Measurements from ENCODE around the gene CLDND1.

The CLDND1 gene

DNA sequence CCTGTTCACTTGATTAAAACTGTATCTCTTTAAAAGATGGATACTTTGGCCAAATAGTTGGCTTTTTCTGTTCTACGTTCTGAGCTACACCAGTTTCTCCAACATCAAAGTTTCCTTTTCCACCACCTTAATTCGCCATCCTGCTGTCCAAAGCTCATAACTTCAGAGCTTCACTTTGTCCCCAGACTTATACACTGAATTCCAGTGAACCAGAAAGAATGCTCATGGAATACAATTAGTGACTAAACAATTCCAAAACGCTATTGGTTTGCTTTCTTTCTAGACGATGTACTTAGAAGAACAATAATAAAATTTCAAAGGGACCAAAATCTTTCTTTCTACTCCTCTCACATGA is 32.3 kb upstream of the CLDND1 start:
- H3K36me3 Mint-ChIP-seq: peaks cover 14% of the 10 kb centered on the region
- H3K27ac Mint-ChIP-seq: peak overlapping the region; percentile 100
- peaks cover 83% of the 10 kb centered on the region for H3K4me1 Mint-ChIP-seq
- H3K4me3 Mint-ChIP-seq: peak overlapping the region; percentile 81
- H3K27me3 Mint-ChIP-seq: no peaks in the 10 kb centered on the region
- ATAC-seq: no peak
- H3K9me3 Mint-ChIP-seq: no peaks in the 10 kb centered on the region

DNA sequence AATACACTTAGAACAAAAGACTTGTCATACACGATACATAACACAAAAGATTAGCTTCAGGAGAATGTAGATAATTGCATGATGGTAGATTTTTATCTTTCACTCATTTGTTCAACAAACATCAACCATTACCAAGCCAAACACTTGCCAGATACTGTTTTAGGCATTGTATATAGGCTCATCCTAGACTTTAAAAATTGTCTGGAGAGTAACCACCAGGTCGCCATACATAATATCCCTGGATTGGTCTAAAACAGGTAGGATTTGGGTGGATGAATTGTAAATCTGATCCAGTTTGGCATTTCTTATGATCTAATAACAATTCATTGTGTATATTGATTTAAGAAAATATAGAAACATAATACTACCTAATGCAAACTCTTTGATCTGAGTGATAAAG is 31.9 kb upstream of the CLDND1 start:
- no peaks in the 10 kb centered on the region for H3K27me3 Mint-ChIP-seq
- H3K9me3 Mint-ChIP-seq: no peaks in the 10 kb centered on the region
- H3K36me3 Mint-ChIP-seq: peaks cover 14% of the 10 kb centered on the region
- ATAC-seq: no peak
- peaks cover 83% of the 10 kb centered on the region for H3K4me1 Mint-ChIP-seq
- peak overlapping the region; percentile 81 for H3K4me3 Mint-ChIP-seq
- peak overlapping the region; percentile 100 for H3K27ac Mint-ChIP-seq

DNA sequence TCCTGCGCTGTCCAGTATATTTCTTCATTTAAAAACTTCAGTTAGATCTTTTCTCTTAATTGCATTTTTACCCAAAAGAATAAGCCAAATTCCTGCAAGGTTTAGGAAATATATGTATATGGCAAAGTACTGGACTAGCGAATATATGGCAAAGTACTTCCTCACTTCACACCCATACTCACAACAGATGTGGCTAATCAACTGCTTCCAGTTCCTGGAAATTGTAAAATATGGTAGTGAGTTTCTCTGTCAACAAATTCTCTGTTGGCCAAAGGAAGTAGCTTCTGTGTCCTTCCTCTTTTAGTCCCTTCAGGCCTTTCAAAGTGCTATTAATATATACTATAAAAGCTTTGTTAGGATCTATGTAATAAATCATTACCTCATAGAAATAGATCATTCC is 31.1 kb upstream of the CLDND1 start:
- peaks cover 78% of the 10 kb centered on the region for H3K4me1 Mint-ChIP-seq
- peaks cover 14% of the 10 kb centered on the region for H3K36me3 Mint-ChIP-seq
- no peak for ATAC-seq
- no peaks in the 10 kb centered on the region for H3K9me3 Mint-ChIP-seq
- H3K4me3 Mint-ChIP-seq: peak overlapping the region; percentile 73
- no peaks in the 10 kb centered on the region for H3K27me3 Mint-ChIP-seq
- peak overlapping the region; percentile 100 for H3K27ac Mint-ChIP-seq

DNA sequence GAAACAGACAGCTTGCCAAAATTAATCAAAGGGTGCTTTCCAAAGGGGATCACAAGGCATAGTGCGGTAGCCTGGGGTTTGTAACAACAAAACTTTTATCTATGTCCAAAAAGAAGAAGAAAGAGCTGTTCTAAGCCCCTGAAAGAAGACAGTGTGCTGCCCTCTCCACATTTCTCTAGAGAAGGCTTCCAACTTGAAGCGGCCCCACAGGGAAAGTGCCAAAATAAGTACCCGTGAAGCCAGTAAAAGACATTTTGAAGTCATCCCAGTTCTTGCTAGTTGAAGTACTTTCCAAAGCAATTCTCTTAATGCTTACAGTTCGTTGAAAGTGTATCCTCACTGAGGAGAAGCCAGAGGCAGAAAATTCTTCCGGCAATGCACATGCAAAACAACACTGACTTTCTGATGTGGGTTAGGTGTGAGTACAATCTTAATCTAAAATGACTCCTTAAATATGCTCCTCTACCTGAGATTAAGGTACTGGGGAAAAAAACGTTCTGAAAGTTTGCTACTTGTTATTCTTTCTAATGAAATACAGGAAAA is 30.4 kb upstream of the CLDND1 start:
- Mint-ChIP-seq H3K4me1 (peaks cover 71% of the 10 kb centered on the region), H3K27me3 (no peaks in the 10 kb centered on the region), H3K27ac (peak overlapping the region; percentile 100), H3K36me3 (peaks cover 14% of the 10 kb centered on the region), H3K4me3 (peak overlapping the region; percentile 54), H3K9me3 (no peaks in the 10 kb centered on the region)
- ATAC-seq: no peak

DNA sequence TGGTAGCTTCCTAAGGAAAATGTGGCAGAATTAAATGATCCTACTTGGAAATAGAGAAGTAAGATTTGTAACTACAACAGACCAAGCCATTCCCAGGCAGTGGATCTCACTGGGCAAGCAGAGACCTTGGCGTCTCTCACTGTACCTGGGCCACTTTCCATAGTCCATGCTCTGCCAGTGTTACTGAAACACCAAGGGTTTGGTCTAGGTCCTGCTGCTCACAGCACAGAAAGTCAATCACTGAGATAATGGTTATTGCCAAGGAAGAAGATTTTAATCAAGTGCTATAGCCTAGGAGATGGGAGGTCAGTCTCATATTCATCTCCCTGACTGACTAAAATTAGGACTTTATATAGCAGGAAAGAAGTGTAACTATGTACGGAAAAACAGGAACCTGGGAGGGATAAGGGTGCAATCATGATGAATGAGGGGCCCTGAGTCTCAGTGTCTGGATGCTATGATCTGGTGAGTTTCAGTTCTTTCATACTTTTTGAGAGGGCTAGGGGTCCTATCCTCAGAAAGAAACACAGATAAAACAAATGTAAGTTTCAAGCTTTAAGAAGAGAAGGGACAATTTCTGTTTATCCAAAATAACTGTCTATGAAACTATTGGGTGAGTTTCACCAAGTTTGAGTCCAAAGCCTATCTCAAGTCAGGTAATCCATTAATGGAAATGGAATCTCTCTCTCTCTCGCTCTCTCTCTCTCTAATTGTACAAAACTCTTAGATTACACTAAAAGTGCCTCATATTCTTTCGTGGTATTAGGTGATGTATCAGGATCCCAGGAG is 29.7 kb upstream of the CLDND1 start:
- Mint-ChIP-seq H3K27me3 (no peaks in the 10 kb centered on the region), H3K4me3 (peak overlapping the region; percentile 61), H3K4me1 (peaks cover 64% of the 10 kb centered on the region), H3K36me3 (peaks cover 14% of the 10 kb centered on the region), H3K9me3 (no peaks in the 10 kb centered on the region), H3K27ac (peak overlapping the region; percentile 100)
- no peak for ATAC-seq

DNA sequence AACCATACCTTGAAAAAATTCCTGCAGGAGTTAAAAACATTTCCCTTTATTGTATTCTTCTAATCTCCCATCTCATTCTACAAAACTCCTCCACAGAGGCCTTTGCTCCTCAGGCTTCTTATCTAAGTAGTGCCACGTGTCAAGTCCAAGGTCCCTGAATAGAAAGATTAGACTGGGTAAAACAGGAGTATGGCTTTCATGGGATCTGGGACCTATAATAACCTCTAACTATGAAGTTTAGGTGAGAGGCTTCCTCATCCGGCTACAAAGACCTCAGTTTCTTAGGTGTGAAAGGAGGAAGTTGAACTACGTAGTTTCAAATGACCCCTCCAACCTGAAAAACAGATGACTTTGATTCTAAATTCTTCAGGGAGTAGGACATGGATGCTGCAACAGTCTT is 29.1 kb upstream of the CLDND1 start:
- Mint-ChIP-seq H3K4me1 (peaks cover 58% of the 10 kb centered on the region), H3K27ac (peak overlapping the region; percentile 100), H3K36me3 (peaks cover 14% of the 10 kb centered on the region), H3K27me3 (no peaks in the 10 kb centered on the region), H3K4me3 (peak overlapping the region; percentile 61), H3K9me3 (no peaks in the 10 kb centered on the region)
- ATAC-seq: no peak

DNA sequence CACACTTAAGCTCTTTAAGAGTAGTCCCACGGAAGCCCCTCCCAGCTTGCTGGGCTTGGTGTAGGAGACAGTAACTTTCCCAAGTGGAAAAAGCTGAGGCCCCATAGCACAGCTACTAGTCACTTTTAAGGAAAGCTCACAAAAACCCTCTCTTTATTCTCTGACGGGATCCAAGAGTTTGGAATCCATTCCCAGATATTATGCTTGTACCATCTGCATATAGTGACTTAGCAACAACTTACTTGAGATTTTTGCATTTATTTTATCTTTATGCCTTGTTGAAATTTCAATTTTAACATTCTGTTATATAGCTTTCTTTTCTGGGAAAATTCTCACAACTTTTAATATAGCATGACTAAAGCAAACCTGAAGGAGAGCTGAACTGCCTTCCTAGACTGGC is 28.5 kb upstream of the CLDND1 start:
- no peak for ATAC-seq
- Mint-ChIP-seq H3K4me1 (peaks cover 56% of the 10 kb centered on the region), H3K36me3 (peaks cover 14% of the 10 kb centered on the region), H3K4me3 (no peak overlapping the region), H3K27me3 (no peaks in the 10 kb centered on the region), H3K27ac (peak overlapping the region; percentile 100), H3K9me3 (no peaks in the 10 kb centered on the region)

DNA sequence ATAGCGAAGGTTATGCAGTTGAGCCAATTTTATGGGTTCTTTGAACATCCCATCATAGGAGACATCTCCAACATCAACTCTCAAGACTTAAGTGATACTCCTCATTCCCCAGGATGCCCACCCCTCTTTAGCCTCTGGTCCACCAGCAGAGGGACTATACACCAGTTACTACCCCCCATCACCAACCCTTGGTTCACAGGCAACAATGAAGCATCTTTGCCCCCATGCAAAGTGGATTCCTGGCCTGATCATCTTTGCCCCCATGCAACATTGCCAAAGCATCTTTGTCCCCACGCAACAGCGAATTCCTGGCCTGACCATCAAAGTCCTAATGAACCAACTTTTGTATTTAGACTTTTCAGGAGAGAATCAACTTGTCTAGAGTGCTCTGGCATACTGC is 28.1 kb upstream of the CLDND1 start:
- Mint-ChIP-seq H3K4me1 (peaks cover 55% of the 10 kb centered on the region), H3K27ac (peak overlapping the region; percentile 100), H3K27me3 (no peaks in the 10 kb centered on the region), H3K4me3 (no peak overlapping the region), H3K36me3 (peaks cover 12% of the 10 kb centered on the region), H3K9me3 (no peaks in the 10 kb centered on the region)
- no peak for ATAC-seq

DNA sequence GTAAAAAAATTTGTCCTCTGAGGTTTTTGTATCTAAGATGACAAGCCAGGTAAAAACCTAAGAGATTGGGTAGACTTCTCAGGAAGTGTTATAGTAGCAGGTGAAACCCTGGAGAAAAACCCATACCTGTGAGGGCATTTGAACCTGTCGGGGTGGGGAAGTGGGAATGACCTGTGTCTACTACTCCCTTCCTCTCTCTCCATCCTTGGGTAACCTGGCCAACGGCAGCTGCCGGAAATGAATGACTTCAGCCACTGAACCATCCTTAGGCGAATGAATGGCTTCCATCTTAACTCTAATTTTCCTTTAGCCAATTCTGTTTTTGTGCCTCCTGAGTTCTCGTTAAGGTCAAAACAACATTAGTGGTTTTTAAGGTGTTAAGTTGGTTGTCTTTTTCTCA is 25.8 kb upstream of the CLDND1 start:
- ATAC-seq: no peak
- Mint-ChIP-seq H3K36me3 (peaks cover 8% of the 10 kb centered on the region), H3K4me3 (no peak overlapping the region), H3K27me3 (no peaks in the 10 kb centered on the region), H3K9me3 (no peaks in the 10 kb centered on the region), H3K4me1 (peaks cover 35% of the 10 kb centered on the region), H3K27ac (no peak overlapping the region)

DNA sequence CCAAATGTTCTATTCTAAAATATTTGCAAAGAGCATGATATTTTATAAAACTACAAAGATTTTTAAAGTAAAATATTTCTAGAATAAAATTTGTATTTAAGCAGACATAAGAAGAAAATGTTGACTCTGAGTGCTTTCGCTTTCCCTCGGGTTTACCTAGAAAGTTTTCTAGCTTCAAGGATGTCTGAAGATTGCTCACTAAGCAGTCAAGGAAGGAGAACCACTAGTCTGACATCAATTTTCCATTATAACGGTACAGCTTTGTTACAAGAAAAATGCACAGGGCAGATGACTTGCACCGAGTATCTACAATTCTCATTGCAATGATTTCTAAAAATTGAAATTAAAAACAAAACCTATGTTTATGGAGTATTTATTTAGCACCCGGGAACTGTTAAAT is 23.2 kb upstream of the CLDND1 start:
- no peaks in the 10 kb centered on the region for H3K9me3 Mint-ChIP-seq
- peaks cover 25% of the 10 kb centered on the region for H3K4me1 Mint-ChIP-seq
- H3K36me3 Mint-ChIP-seq: peaks cover 4% of the 10 kb centered on the region
- peak overlapping the region; percentile 84 for H3K27ac Mint-ChIP-seq
- ATAC-seq: peak; percentile 67
- H3K4me3 Mint-ChIP-seq: peak overlapping the region; percentile 60
- no peaks in the 10 kb centered on the region for H3K27me3 Mint-ChIP-seq

DNA sequence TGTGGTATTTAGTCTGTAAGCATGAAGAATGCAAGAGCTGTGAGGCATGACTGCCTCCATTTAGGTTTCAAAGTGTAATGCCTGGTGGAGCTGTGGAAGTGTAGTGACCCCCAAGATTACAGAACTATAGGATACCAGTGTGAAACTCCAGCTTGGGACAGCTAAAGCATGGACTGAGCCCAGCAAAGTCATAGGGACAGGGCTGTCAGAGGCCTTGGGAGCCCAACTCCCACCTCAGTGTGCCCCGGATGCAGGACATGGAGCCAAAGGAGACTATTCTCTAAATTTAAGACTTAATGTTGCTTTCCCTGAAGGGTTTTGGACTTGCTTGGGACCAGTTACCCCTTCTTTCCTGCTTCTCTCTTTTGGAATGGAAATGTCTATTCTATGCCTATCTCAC is 19.9 kb upstream of the CLDND1 start:
- Mint-ChIP-seq H3K4me3 (no peak overlapping the region), H3K4me1 (peaks cover 30% of the 10 kb centered on the region), H3K36me3 (peaks cover 4% of the 10 kb centered on the region), H3K27me3 (no peaks in the 10 kb centered on the region), H3K9me3 (no peaks in the 10 kb centered on the region), H3K27ac (peak overlapping the region; percentile 55)
- ATAC-seq: no peak

DNA sequence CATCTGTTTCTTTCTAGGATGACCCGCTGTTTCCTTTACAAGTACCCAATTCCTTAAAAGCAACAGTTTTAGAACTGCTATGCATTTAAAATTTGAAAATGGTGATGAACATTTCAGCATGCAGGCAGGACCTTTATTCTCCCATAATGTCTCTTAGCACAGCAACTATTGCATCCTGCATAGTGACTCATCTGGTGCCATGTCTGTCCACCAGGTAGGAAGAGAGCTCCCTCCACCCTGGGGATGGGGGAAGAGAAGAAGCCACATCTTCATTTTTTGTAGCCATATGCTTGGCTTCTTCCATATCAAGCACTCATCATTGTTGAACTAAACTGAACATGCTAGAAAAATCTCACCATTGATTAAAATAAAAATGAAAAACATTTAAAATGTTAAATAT is 19.0 kb upstream of the CLDND1 start:
- Mint-ChIP-seq H3K9me3 (no peaks in the 10 kb centered on the region), H3K36me3 (peaks cover 4% of the 10 kb centered on the region), H3K27ac (no peak overlapping the region), H3K27me3 (no peaks in the 10 kb centered on the region), H3K4me3 (no peak overlapping the region), H3K4me1 (peaks cover 30% of the 10 kb centered on the region)
- no peak for ATAC-seq

DNA sequence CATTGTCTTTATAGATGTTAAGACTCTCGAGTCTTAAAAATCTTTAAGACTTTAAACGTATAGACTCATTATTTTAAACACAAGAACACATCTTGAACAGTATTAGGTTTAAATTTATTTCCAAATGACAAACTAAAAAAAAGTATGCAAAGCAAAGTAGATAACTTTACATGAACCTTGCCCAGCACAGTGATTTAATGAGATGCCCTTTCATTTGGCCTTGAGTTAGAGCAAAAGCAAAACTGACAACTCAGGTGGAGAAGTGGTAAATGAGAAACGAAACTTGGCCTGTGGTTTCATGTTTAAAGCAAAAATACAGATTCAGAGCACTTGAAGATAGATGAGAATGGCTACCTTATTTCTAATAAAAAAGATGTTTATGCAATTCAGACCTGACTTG is 17.6 kb upstream of the CLDND1 start:
- H3K27ac Mint-ChIP-seq: peak overlapping the region; percentile 36
- peak; percentile 81 for ATAC-seq
- H3K27me3 Mint-ChIP-seq: no peaks in the 10 kb centered on the region
- peaks cover 23% of the 10 kb centered on the region for H3K4me1 Mint-ChIP-seq
- no peaks in the 10 kb centered on the region for H3K9me3 Mint-ChIP-seq
- H3K4me3 Mint-ChIP-seq: no peak overlapping the region
- H3K36me3 Mint-ChIP-seq: peaks cover 4% of the 10 kb centered on the region

DNA sequence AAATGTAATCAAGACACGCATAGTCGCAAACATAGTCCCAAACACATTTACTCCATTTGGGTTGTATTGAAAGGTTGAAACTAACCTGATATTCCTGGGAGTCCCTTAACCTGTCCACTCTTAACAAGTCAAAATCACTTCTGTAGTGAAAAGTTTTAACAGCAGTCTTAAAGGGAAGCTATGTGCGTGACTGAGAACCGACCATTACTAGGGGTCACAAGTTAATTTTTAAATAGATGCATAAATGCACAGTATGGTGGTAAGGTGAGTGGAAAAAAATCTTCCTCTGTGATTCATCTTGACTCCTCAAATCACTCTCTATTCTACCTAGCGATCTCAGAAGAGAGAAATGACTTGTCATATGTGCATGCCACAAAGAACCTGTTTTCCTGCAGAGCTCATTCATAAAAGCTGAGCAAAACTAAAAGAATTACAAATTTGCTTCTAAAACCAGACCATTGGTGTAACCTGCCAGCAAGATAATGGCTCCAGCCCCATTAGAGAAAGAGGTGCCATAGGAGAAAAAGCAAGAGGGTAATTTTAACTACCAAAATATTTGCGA is 13.8 kb upstream of the CLDND1 start:
- peak overlapping the region; percentile 78 for H3K27ac Mint-ChIP-seq
- H3K36me3 Mint-ChIP-seq: peaks cover 21% of the 10 kb centered on the region
- H3K9me3 Mint-ChIP-seq: no peaks in the 10 kb centered on the region
- peak overlapping the region; percentile 73 for H3K4me3 Mint-ChIP-seq
- H3K4me1 Mint-ChIP-seq: peaks cover 11% of the 10 kb centered on the region
- ATAC-seq: peak; percentile 92
- H3K27me3 Mint-ChIP-seq: no peaks in the 10 kb centered on the region

DNA sequence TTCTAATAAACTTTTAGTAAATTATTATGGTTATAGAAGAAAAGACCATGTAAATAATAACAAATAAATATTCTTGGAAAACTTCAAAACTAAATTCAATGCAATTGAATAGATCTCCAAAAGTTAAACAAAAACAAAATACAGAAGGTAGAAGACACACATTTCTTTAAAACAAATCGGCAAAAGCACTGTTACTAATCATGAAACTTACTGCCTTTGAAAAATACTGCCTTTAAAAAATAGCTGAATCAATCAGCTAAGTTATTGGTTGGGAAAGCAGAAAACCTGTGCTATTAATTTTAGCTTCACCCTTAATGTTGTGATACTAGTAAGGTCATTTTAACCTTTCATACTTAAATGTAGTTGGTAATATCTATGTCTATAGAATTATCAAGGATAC is 12.0 kb upstream of the CLDND1 start:
- H3K27ac Mint-ChIP-seq: peak overlapping the region; percentile 77
- H3K9me3 Mint-ChIP-seq: no peaks in the 10 kb centered on the region
- peaks cover 21% of the 10 kb centered on the region for H3K4me1 Mint-ChIP-seq
- H3K4me3 Mint-ChIP-seq: peak overlapping the region; percentile 59
- H3K27me3 Mint-ChIP-seq: no peaks in the 10 kb centered on the region
- ATAC-seq: no peak
- peaks cover 37% of the 10 kb centered on the region for H3K36me3 Mint-ChIP-seq

DNA sequence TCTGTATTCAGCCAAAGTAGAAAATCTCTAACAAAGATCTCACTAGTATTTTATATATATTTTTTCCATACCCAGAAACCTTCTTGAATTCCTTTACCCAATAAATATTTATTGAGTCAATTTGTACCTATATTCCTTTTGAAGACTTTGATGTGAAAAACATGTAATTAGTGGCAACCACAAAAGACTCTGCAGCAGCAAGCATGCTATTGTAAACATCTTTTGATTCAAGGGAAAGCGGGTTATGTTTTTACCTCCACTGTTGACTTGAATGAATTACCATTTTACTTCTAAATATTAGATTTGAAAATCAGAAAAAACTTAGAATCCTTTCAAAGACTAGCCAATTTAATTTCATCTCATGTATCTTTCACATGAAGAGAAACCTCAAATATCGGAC is 11.5 kb upstream of the CLDND1 start:
- H3K9me3 Mint-ChIP-seq: no peaks in the 10 kb centered on the region
- peak overlapping the region; percentile 77 for H3K27ac Mint-ChIP-seq
- H3K4me1 Mint-ChIP-seq: peaks cover 22% of the 10 kb centered on the region
- no peak for ATAC-seq
- peak overlapping the region; percentile 84 for H3K4me3 Mint-ChIP-seq
- peaks cover 38% of the 10 kb centered on the region for H3K36me3 Mint-ChIP-seq
- no peaks in the 10 kb centered on the region for H3K27me3 Mint-ChIP-seq
